AG04450 (cell line): ENCODE data around the gene ELOA2. TPM values are rescaled to one million over a fixed set of nuclear protein-coding genes. Genes with fewer than 3 reads are reported as not detected.

Experiments used
- CTCF ChIA-PET: fragments of 300-600, 350-600 bp; formaldehyde crosslinking; extraction: SDS; loops from one replicate; lab custom pipeline; 2022; ENCODE audit warnings: antibody characterized with exemption, inconsistent platforms; lab: Charles Lee
- POLR2A ChIA-PET: fragments of 350-600 bp; formaldehyde crosslinking; extraction: SDS; loops from one replicate; lab custom pipeline; 2021; ENCODE audit warnings: antibody characterized with exemption, inconsistent platforms; lab: Yijun Ruan, JAX
- DNase-seq: peaks from one replicate; pipeline ENCODE4 v3.0.0-alpha.2; 2011; ENCODE audit warnings: low read depth, low spot score
- H3K27ac ChIP-seq: one replicate; pipeline ENCODE4 v1.5.1; 2012; ENCODE audit warnings: low read depth, low read length, control low read depth
- H3K27me3 ChIP-seq: one replicate; pipeline ENCODE4 v1.6.0; 2012; ENCODE audit warnings: low read length; ENCODE audit not compliant: control insufficient read depth, insufficient read depth
- H3K4me3 ChIP-seq: 2 replicates; pipeline ENCODE4 v1.5.1; 2011; ENCODE audit warnings: mild to moderate bottlenecking, low read depth, low read length, control low read depth
- H3K9me3 ChIP-seq: 2 replicates; pipeline ENCODE4 v1.5.1; 2012; ENCODE audit warnings: low read length; ENCODE audit not compliant: control insufficient read depth, insufficient read depth
- CTCF ChIP-seq: IDR thresholded peaks from 2 replicates; pipeline ENCODE4 v1.5.1; 2011; ENCODE audit warnings: low read depth, low read length, control low read depth, inconsistent platforms
- polyA plus RNA-seq: library from polyadenylated mRNA; depleted of rRNA; stranded (reverse); fragments of >200 nt; gene quantifications from 2 replicates; pipeline ENCODE4 v1.2.3, GENCODE V29; 2011

The ELOA2 gene
- polyA plus RNA-seq, 1 experiment = not detected

- H3K27me3 ChIP-seq = peaks cover 3% of the 10 kb centered on the region
- no peak for TF ChIP-seq CTCF
- H3K4me3 ChIP-seq = no peak overlapping the region
- H3K9me3 ChIP-seq = no peaks in the 10 kb centered on the region
- no peak overlapping the region for H3K27ac ChIP-seq
- DNase-seq = no peak
- POLR2A ChIA-PET = no interaction called here
- CTCF ChIA-PET = no interaction called here
These were observed 39.9 kb upstream of the ELOA2 start for GRCh38 chr18:47075098-47075883.

GRCh38 chr18:47067648-47068047, 32.2 kb upstream of the ELOA2 start:
- Histone ChIP-seq H3K9me3 (no peaks in the 10 kb centered on the region), H3K27ac (no peak overlapping the region), H3K27me3 (peaks cover 3% of the 10 kb centered on the region), H3K4me3 (no peak overlapping the region)
- ChIA-PET POLR2A (no interaction called here), CTCF (interaction anchor here (1.2 to 1.5 kb wide), 2 partner anchors 138 to 894 kb away, joined by 4 to 5 read pairs; a partner anchor contains a TSS)
- DNase-seq = no peak
- no peak for TF ChIP-seq CTCF

GRCh38 chr18:47063096-47063495, 27.7 kb upstream of the ELOA2 start:
- CTCF ChIA-PET = no interaction called here
- DNase-seq = no peak
- Histone ChIP-seq H3K27me3 (no peaks in the 10 kb centered on the region), H3K9me3 (no peaks in the 10 kb centered on the region), H3K4me3 (no peak overlapping the region), H3K27ac (no peak overlapping the region)
- POLR2A ChIA-PET = no interaction called here
- TF ChIP-seq CTCF = no peak

- no peak overlapping the region for H3K27ac ChIP-seq
- H3K4me3 ChIP-seq = no peak overlapping the region
- H3K9me3 ChIP-seq = no peaks in the 10 kb centered on the region
- no peak for TF ChIP-seq CTCF
- ChIA-PET CTCF (no interaction called here), POLR2A (no interaction called here)
- no peaks in the 10 kb centered on the region for H3K27me3 ChIP-seq
- no peak for DNase-seq
These were observed 27.1 kb upstream of the ELOA2 start for GRCh38 chr18:47062471-47062870.

- CTCF ChIA-PET = interaction anchor here (1.9 to 2.5 kb wide), 2 partner anchors 151 to 695 kb away, joined by 9 read pairs; no protein-coding TSS in a partner anchor
- Histone ChIP-seq H3K9me3 (no peaks in the 10 kb centered on the region), H3K4me3 (no peak overlapping the region), H3K27ac (no peak overlapping the region), H3K27me3 (peaks cover 2% of the 10 kb centered on the region)
- POLR2A ChIA-PET = no interaction called here
- DNase-seq = no peak
- no peak for TF ChIP-seq CTCF
These were observed 18.9 kb upstream of the ELOA2 start for GRCh38 chr18:47054369-47054768.
